Common myeloid progenitor, CD34-positive (primary cell): ENCODE results near the gene ZIC1.

Source experiments
- CTCF ChIA-PET: fragments of 350-600 bp; sonication (Branson Sonifier 250); formaldehyde crosslinking; loops from one replicate; lab custom pipeline; 2021; ENCODE audit warnings: antibody characterized with exemption; lab: Charles Lee
- POLR2A ChIA-PET: fragments of 350-600 bp; sonication (Branson Sonifier 250); formaldehyde crosslinking; loops from one replicate; lab custom pipeline; 2021; ENCODE audit warnings: antibody characterized with exemption; lab: Charles Lee
- DNase-seq, 3 donors: peaks; one replicate each; pipeline versions ENCODE4 v3.0.0 to v3.0.0-alpha.2; 2013
- H3K27ac ChIP-seq, 2 experiments: 1 replicate in 1 of 2; 2 replicates in 1 of 2; pipeline ENCODE4 v1.7.0; 2013; ENCODE audit warnings: inconsistent platforms in 2 of 2, low read length in 2 of 2, mild to moderate bottlenecking in 2 of 2, low read depth in 1 of 2, moderate library complexity in 1 of 2; ENCODE audit not compliant: severe bottlenecking in 2 of 2, insufficient read depth in 1 of 2, poor library complexity in 1 of 2
- H3K27me3 ChIP-seq, 5 experiments: replicated peaks in 2 of 5; 1 replicate in 3 of 5; 2 replicates in 2 of 5; pipeline versions ENCODE4 v1.6.1 to v1.7.0; 2013; ENCODE audit warnings: low read length in 4 of 5, mild to moderate bottlenecking in 2 of 5, moderate library complexity in 2 of 5, inconsistent platforms in 1 of 5; ENCODE audit not compliant: insufficient read depth in 5 of 5, control insufficient read depth in 4 of 5
- H3K36me3 ChIP-seq, 4 experiments: 1 replicate in 2 of 4; 2 replicates in 2 of 4; pipeline versions ENCODE4 v1.6.1 to v1.7.0; 2013; ENCODE audit warnings: low read length in 3 of 4, control low read depth in 1 of 4, mild to moderate bottlenecking in 1 of 4; ENCODE audit not compliant: control insufficient read depth in 4 of 4, insufficient read depth in 4 of 4
- H3K4me1 ChIP-seq, 4 experiments: 1 replicate in 3 of 4; 2 replicates in 1 of 4; pipeline versions ENCODE4 v1.6.1 to v1.7.1; 2013; ENCODE audit warnings: low read length in 3 of 4, mild to moderate bottlenecking in 3 of 4, control low read depth in 1 of 4, inconsistent platforms in 1 of 4, moderate library complexity in 1 of 4; ENCODE audit not compliant: control insufficient read depth in 4 of 4, insufficient read depth in 4 of 4; ENCODE audit errors: control extremely low read depth in 1 of 4
- H3K4me3 ChIP-seq, 7 experiments: 1 replicate in 4 of 7; 2 replicates in 3 of 7; pipeline versions ENCODE4 v1.5.1 to v1.7.0; 2013; ENCODE audit warnings: mild to moderate bottlenecking in 7 of 7, low read length in 6 of 7, moderate library complexity in 6 of 7, inconsistent platforms in 2 of 7, low read depth in 2 of 7, control low read depth in 1 of 7; ENCODE audit not compliant: insufficient read depth in 4 of 7, control insufficient read depth in 1 of 7; ENCODE audit errors: extremely low read depth in 1 of 7
- H3K9me3 ChIP-seq, 5 experiments: 1 replicate in 4 of 5; 2 replicates in 1 of 5; pipeline versions ENCODE4 v1.6.1 to v1.7.1; 2013; ENCODE audit warnings: low read length in 4 of 5, mild to moderate bottlenecking in 2 of 5, inconsistent platforms in 1 of 5, low read depth in 1 of 5, moderate library complexity in 1 of 5; ENCODE audit not compliant: control insufficient read depth in 4 of 5, insufficient read depth in 2 of 5; ENCODE audit errors: control extremely low read depth in 1 of 5
- WGBS: methylation state at CpG from one replicate; pipeline ENCODE4 v1.1.5; 2013; ENCODE audit not compliant: insufficient coverage; 5-methylcytosine and 5-hydroxymethylcytosine counted together

Gene ZIC1

DNA sequence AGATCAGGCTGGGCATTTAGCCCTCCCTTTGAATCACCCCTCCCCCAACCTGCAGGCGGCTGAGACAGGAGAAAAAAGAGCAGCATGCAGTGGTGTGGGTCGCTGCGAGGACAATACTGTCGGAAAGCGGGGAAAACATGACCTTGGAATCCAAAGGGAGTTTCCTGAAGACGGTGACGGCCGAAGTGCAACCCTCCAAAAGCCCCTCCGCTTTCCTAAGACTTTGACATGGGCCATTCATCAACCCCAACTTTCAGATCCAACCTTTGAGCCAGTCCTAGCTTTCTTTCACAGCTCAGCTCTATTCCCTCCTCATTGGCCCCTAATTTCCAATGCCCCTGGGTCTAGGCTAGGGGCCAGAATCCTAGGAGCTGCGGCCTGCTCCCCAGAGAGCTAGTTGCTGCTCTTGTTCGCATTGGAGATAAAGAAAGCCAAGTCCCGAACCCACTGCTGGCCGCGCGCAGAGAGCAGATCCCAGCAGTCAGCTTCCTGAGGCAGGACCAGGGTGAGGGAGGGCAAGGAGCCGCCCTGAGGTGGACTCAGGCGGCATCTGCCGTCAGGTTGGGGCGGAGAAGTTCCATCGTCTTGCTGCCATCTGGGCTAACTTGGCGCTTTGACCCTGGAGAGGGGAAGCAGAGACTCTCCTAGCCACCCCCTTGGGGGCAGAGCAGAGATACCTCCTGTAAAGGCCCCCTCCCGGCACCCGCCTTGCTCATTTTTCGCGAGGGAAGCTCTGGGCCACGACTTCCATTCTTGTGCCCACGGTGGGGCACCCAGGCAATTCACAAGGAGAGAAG is 3.7 kb upstream of the ZIC1 start:
- Histone ChIP-seq H3K4me3 (no peak overlapping the region), H3K27me3 (peaks cover 9 to 100% (median 73%) of the 10 kb centered on the region in 5 experiments), H3K4me1 (peaks cover 0 to 4% (median 4%) of the 10 kb centered on the region in 4 experiments), H3K27ac (no peak overlapping the region), H3K36me3 (no peaks in the 10 kb centered on the region), H3K9me3 (peaks cover 0 to 31% (median 13%) of the 10 kb centered on the region in 5 experiments)
- ChIA-PET CTCF (no interaction called here), POLR2A (no interaction called here)
- no peak for DNase-seq
- 8% methylated on average over 24 of the region's 27 CpGs for WGBS

DNA sequence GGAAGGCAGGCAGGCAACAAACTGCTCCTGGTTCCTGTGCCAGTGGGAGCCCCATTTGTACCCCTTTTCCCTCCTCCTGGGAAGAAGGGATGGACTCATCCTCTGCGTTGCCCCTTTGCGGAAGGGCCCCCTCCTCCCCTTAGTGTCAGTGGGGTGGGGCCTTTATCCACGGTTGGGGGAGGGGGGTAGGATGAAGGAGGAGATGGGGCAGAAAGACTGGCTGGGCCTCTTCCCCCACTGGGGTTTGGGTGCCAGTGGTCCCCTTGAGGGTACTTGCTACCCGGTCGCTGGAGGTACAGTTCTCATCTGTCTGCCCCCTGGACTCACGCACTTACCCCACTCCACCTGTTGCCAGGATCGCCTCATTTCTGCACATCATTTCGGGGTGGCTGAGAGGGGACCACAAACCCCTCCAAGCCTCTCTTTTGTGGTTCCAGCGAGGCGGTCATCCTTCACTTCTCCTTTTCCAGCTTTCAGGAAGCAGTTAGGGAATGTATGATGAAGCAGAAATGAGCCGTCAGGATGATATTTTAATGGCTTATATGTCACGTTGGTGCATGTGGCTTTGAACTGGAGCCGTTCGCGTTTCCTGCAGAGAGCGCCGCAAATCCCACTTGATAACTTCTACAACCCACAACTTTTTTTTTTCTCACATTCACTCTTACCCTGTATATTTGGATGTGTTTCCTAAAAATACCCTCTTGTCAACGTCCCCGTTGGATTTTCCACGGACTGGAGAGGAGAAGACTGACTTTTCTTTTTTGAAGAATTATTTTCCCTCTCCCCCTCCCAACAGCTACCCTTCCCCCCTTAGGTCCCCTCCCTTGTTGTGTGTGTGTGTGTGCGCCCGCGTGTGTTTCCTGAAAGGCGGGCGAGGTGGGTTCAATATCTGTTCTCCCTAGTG is 2.9 kb upstream of the ZIC1 start, which contains the start of gene ZIC4:
ZIC4 (minus strand) TSS at position 516 of the 904 bp plus-strand sequence. CDS start 3,746 bp downstream, outside the sequence.
- WGBS = 7% methylated on average over 5 of the region's 25 CpGs
- ChIA-PET CTCF (interaction anchor here (0.7 kb wide), 1 partner anchor 196 kb away, joined by 3 read pairs; no protein-coding TSS in a partner anchor), POLR2A (no interaction called here)
- no peak for DNase-seq
- no peaks in the 10 kb centered on the region for H3K36me3 ChIP-seq
- no peak within 1 kb of the TSS for H3K4me3 ChIP-seq
- H3K27ac ChIP-seq = no peak within 1 kb of the TSS
- H3K4me1 ChIP-seq = peaks cover 0 to 13% (median 11%) of the 10 kb centered on the region in 4 experiments
- H3K27me3 ChIP-seq = peaks cover 10 to 100% (median 72%) of the 10 kb centered on the region in 5 experiments
- peaks cover 0 to 31% (median 16%) of the 10 kb centered on the region in 5 experiments for H3K9me3 ChIP-seq

DNA sequence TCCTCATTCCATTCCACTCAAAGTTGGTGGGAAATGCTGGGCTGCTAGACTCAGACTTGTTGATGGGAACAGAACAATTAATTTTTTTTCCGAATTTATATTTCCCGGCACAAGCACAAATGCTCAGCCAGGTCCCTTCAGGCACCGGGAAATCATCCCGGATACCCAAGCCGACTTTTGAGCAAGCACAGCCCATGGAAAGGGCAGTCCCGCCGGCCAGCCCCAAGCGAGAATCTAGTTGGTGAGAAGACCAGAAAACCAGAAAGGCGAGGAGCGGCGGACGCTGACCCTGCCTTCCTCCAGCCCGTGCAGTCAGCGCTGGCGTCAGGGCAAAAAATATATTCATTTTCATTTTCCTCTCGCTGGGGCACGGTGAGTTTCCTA is 2.1 kb upstream of the ZIC1 start:
- DNase-seq = no peak
- H3K4me3 ChIP-seq = no peak overlapping the region
- peaks cover 0 to 33% (median 14%) of the 10 kb centered on the region in 5 experiments for H3K9me3 ChIP-seq
- ChIA-PET CTCF (no interaction called here), POLR2A (no interaction called here)
- peaks cover 16 to 100% (median 68%) of the 10 kb centered on the region in 5 experiments for H3K27me3 ChIP-seq
- WGBS = 5% methylated on average over 10 of the region's 17 CpGs
- no peaks in the 10 kb centered on the region for H3K36me3 ChIP-seq
- no peak overlapping the region for H3K27ac ChIP-seq
- H3K4me1 ChIP-seq = peaks cover 0 to 14% (median 12%) of the 10 kb centered on the region in 4 experiments

DNA sequence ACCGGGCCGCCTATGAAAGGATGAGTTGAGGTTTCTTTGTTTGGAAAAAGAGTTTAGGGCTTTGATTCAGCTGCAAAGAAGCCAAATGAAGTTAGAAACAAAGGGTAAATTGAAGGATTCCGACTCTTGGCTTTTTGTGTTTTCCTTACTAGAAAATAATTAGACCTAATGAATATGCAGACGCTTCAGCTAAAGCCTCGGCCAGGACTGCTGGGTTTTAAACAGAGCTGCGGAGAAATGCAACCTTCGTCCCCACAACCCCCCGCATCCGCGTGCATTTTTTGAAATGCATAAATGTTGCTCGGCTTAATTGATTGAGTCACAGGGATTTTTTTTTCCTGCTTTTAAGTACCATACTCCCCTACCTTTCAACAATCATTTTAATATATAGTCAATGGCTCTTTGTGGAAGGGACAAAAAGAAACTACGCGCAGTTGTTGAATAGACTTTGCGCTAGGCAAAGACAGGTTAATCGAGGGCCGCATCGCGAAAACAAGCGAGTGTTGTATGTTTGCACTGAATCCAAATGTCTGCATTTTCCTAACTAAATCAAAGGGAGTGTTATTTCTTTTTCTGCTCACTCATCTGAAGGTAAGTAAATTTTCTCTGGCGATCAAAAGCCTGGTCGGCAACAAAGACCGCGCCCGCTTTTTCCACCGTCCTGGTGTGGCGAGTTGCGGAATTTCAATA is 1.5 kb upstream of the ZIC1 start:
- H3K27ac ChIP-seq = no peak overlapping the region
- H3K4me1 ChIP-seq = peaks cover 0 to 17% (median 12%) of the 10 kb centered on the region in 4 experiments
- ChIA-PET POLR2A (no interaction called here), CTCF (no interaction called here)
- no peak overlapping the region for H3K4me3 ChIP-seq
- peaks cover 14 to 100% (median 69%) of the 10 kb centered on the region in 5 experiments for H3K27me3 ChIP-seq
- WGBS = 14% methylated on average over 22 of the region's 27 CpGs
- DNase-seq = no peak
- H3K9me3 ChIP-seq = peaks cover 0 to 33% (median 11%) of the 10 kb centered on the region in 5 experiments
- H3K36me3 ChIP-seq = no peaks in the 10 kb centered on the region

DNA sequence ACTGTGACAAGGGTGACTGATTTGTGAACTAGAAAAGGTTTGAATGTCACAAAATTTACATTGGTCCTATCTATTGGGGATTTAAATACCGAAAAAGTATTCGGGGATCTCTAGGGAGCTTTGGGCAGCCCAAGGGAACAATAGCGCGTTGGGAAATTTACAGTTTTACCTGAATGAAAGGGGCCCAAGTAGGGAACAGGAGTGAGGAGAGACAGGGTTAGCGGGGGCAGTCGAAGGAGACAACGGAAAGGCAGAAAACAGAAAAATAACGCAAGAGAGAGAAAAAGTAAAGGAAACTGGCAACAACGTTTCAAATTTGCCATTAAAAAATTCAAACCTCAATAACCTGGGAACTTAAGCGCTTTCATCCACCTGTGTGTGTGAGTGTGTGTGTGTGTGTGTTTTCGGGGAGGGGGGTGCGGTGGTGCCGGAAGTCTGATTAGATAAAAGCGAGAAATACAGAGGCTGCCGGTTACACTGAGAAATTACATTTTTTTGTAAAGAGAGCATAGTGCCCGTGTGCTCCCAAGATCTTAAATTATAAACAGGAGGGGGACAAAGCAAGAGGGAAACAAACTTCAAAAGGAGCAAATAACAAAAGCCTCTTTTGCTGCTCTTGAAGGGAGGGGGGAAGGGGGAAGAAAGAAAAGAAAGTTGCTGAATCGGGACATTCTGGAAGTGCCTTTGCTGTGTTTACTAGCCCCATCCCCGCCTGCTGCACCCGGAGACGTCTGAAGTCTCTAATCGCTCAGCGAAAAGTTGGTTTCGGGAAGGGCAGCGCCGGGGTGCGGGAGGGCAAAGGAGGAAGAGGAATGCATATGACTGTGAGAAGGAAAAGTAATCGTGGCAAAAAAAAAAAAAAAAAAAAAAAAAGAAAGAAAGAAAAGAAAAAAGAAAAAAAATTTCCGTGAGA is 721 bp upstream of the ZIC1 start:
- Histone ChIP-seq H3K9me3 (peaks cover 0 to 33% (median 11%) of the 10 kb centered on the region in 5 experiments), H3K4me3 (no peak overlapping the region), H3K27me3 (peaks cover 10 to 100% (median 74%) of the 10 kb centered on the region in 5 experiments), H3K36me3 (no peaks in the 10 kb centered on the region), H3K27ac (no peak overlapping the region), H3K4me1 (peaks cover 0 to 23% (median 17%) of the 10 kb centered on the region in 4 experiments)
- CTCF ChIA-PET = no interaction called here
- POLR2A ChIA-PET = no interaction called here
- WGBS = 12% methylated on average over 25 of the region's 28 CpGs
- DNase-seq = no peak

DNA sequence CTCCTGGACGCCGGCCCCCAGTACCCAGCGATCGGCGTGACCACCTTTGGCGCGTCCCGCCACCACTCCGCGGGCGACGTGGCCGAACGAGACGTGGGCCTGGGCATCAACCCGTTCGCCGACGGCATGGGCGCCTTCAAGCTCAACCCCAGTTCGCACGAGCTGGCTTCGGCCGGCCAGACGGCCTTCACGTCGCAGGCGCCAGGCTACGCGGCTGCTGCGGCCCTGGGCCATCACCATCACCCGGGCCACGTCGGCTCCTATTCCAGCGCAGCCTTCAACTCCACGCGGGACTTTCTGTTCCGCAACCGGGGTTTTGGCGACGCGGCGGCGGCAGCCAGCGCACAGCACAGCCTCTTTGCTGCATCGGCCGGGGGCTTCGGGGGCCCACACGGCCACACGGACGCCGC is 956 bp downstream of the ZIC1 start:
- peaks cover 0 to 26% (median 17%) of the 10 kb centered on the region in 4 experiments for H3K4me1 ChIP-seq
- H3K4me3 ChIP-seq = peak overlapping the region in 6 of 7 experiments; percentile 30 to 72 (median 52)
- 5% methylated on average over 52 of the region's 52 CpGs for WGBS
- H3K27me3 ChIP-seq = peaks cover 14 to 100% (median 68%) of the 10 kb centered on the region in 5 experiments
- H3K9me3 ChIP-seq = peaks cover 0 to 25% (median 11%) of the 10 kb centered on the region in 5 experiments
- H3K27ac ChIP-seq = no peak overlapping the region
- POLR2A ChIA-PET = no interaction called here
- no peaks in the 10 kb centered on the region for H3K36me3 ChIP-seq
- CTCF ChIA-PET = interaction anchor here (1.4 kb wide), 1 partner anchor 10 kb away, joined by 6 read pairs; no protein-coding TSS in a partner anchor
- no peak for DNase-seq
